HG03520 (cell line): ENCODE data around the gene SMTNL1.

Experiments used
- ATAC-seq: cut with Tn5 transposase; IDR thresholded peaks from one replicate; pipeline ENCODE4 v1.9.1; 2021; ENCODE audit warnings: mild to moderate bottlenecking, moderate library complexity; ENCODE audit not compliant: unreplicated experiment

SMTNL1 gene

DNA sequence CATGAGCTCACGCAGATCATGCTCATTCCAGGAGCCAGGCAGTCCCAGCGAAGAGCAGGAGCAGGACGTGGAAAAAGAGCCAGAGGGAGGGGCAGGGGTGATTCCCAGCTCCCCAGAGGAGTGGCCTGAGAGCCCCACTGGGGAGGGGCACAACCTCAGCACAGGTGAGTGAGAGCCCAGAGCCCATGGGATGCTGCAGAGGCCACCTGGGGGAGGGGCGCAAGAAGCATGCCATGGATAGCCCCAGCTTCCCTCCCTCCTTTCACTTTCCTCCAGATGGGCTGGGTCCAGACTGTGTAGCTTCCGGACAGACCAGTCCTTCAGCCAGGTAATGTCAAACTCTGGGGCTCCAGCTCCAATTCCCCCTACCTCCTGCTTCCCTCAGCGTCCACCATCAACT lies 6.2 kb downstream of the SMTNL1 start:
- ATAC-seq, result no peak

DNA sequence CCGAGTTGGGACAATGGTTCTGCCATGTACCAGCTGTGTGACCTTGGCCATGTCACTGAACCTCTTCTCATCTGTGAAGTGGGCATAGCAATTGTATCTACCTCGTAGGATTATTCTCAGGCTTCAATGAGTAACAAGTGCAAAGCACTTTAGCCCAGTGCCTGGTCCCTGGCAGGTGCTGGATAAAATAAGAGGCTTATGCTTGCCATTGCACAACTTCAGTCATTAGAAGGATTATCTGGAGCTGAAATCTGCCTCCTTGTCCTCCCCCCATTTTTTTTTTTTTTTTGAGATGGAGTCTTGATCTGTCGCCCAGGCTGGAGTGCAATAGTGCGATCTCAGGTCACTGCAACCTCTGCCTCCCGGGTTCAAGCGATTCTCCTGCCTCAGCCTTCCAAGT lies 7.2 kb downstream of the SMTNL1 start:
- ATAC-seq, result no peak

DNA sequence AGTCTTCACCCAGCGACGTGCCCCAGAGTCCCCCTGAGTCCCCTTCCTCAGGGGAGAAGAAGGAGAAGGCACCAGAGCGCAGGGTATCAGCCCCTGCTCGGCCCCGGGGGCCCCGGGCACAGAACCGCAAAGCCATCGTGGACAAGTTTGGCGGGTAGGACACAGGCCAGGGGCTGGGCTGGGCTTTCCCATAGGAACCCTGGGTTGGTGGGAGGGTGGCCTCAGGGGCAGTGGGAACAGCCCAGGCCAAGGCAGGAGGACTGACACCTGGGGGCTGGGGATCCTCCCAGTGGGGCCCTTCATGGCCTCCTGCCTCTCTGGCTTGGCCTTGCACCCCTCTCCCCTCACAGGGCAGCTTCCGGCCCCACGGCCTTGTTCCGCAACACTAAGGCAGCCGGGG lies 8.5 kb downstream of the SMTNL1 start:
- no peak for ATAC-seq

GRCh38 chr11:57546451-57546850 lies 9.1 kb downstream of the SMTNL1 start:
- no peak for ATAC-seq

DNA sequence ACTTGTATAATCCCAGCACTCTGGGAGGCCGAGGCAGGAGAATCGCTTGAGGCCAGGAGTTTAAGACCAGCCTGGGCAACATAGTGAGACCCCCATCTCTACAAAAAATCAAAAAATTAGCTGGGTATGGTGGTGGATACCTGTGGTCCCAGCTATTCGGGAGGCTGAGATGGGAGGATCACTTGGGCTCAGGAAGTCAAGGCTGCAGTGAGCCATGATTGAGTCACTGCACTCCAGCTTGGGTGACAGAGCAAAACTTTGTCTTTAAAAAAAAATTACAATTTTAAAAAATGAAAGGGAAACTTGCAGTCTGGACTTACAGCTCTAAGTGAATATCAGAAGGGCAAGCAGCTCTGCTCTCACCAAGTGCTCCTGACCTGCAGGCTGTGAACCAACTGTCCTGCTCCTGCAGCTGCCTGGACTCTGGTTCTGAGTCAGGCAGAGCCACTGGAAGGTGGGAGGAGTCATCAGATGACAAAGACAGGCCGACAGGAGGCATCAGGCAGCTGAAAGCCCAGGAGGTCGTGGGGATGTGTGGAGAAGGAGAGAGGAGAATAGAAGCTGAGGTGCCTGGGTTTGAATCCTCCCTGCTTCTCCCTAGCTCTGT lies 9.6 kb downstream of the SMTNL1 start:
- ATAC-seq, result no peak

DNA sequence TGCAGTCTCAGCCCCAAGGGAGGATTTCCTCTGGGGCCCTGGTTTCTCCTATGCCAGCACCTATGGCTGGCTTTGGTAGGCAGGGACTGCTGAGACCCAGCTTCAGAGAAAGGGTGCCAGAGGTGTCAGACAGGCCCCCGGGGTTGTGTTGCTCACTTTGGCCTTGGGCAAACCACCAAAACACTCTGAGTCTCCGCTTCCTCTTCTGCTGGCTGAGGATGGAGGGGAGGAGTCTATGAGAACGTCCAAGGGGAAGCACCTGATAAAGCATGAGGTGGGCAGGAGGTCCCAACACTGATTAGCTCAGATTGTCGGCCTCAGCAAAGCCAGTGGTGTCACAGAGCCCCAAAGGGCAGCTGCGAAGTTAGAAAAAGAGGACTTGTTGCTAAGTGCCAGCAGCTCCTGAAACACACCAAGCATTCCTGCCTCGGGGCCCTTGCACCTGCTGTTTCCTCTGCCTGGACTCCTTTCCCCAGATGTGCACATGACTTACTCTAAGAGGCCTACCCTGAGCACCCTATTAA lies 10.5 kb downstream of the SMTNL1 start:
- peak; percentile 83 for ATAC-seq

DNA sequence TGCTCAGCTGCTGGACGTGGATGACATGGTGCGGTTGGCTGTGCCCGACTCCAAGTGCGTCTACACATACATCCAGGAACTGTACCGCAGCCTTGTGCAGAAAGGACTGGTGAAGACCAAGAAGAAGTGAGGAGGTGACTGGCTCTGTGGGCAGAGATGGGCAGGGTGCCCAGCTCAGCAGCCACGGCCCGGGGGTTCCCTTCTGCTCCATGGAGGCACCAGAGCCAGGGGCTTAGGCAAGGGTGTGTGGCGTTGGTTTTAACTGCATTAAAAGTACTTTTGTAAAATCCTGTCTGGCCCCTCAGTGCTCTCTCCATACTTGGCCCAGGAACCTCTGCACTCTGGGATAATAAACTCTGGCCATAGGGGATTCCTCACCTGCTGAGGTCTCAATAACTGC lies 12.6 kb downstream of the SMTNL1 start:
- no peak for ATAC-seq

GRCh38 chr11:57551941-57552340 lies 14.5 kb downstream of the SMTNL1 start:
- no peak for ATAC-seq

DNA sequence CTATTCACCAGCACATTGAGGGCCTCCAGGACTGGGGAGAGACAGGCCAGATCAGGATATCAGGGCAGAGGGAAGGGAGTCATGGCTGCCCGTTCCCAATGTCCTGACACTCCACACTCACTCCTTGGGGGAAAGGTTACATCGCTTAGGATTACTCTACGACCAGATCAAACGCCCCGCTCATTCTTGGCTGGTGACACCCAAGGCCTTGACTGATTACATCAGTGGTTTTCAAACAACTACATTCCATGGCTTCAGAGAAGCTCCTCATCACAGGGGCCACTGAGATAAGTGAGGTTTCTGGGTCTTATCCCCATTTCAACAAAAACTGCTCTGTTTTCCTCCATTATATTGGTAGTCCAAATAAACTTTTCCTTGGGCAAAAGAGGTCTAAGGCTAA lies 15.1 kb downstream of the SMTNL1 start:
- no peak for ATAC-seq

GRCh38 chr11:57555393-57555792 lies 18.0 kb downstream of the SMTNL1 start:
- no peak for ATAC-seq

DNA sequence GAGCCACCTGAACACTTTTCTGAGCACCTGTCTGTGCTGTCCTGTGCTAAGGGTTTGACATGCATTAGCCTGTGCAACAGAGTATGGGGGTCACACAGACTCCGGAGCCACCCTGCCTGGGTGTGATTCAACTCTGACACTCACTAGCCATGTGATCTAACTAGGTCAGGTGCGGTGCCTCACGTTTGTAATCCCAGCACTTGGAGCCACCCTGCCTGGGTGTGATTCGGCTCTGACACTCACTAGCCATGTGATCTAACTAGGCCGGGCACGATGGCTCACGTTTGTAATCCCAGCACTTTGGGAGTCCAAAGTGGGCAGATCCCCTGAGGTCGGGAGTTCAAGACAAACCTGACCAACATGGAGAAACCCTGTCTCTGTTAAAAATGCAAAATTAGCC lies 18.6 kb downstream of the SMTNL1 start:
- no peak for ATAC-seq

DNA sequence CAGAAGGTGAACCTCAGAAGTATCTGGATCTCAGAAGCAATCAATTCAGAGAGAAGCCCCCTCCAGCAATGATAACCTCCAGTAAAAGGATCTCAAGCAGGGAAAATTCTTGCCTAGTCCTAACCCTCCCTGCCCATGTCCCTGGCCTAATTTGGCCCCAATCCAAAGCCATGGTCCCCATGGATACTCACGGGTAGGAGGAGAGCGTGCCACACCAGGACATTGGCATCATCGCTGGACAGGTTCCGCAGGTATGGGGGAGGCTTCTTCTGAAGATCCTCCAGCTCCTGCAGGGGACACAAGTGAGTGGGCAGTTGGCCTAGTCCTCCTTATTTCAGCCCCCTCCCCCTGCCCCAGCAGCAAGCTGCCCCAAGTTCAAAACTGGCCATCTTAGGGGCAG lies 22.8 kb downstream of the SMTNL1 start:
- ATAC-seq, result no peak

DNA sequence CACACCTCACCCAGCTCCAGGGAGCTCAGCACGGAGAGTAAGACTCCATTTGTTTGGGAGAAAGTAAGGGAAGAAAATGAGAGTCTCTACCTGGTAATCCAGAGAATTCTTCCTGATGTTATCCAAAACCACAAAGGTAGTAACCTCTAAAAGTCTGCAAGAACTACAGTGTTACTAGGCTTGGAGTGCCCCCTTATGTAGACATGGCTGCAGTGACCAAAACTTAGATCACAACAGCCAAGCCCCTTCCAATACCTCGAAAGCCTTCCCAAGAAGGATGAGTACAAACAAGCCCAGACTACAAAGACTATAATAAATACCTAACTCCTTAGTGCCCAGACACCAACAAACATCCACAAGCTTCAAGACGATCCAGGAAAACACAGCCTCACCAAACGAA lies 25.2 kb downstream of the SMTNL1 start:
- ATAC-seq, result no peak

GRCh38 chr11:57566005-57566904 lies 28.9 kb downstream of the SMTNL1 start:
- ATAC-seq, result peak; percentile 63

GRCh38 chr11:57566905-57567514 lies 29.6 kb downstream of the SMTNL1 start:
- ATAC-seq, result no peak

- ATAC-seq, result peak; percentile 60
Observed at GRCh38 chr11:57567515-57568329, 30.3 kb downstream of the SMTNL1 start, which contains the start of gene UBE2L6. Gene UBE2L6 (minus strand): TSS chr11:57567672. CDS start chr11:57567611, 61 bp downstream.

- peak; percentile 7 for ATAC-seq
Observed at GRCh38 chr11:57568330-57568766, 31.0 kb downstream of the SMTNL1 start.

DNA sequence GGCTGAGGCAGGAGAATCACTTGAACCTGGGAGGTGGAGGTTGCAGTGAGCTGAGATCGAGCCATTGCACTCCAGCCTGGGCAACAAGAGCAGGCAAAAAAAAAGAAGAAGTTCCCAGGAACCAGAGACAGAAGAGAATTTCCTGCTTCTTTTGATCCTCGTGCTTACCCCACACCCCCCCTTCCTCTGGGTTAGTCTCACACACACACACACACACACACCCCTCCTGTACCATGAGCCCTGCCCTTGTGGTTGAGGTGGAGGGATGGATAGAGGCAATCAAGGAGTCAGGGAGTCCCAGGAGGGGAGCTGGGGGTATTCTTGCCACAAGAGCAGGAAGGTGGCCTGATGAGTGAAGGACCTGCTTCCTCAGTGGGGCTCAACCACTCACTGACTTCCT lies 34.2 kb downstream of the SMTNL1 start:
- ATAC-seq, result no peak

DNA sequence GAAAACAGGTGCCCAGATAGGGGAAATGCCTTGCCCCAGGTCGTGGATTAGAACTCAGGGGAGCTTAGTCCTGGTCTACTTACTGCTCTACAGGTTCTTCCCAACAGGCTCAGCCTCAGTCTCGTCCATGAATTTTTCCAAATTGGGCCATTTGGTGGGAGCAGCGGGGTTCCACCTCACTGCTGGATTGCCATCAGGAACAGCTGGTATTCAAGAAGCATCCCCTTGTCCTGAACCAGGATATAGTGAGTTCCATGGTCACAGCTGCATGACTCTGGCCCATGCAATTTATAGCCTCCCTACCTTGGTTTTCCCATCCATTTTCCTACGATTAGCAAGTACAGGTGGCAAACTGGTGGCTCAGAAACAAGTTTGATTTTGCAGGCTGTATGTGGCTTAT lies 36.7 kb downstream of the SMTNL1 start:
- no peak for ATAC-seq

GRCh38 chr11:57584341-57584740 lies 46.9 kb downstream of the SMTNL1 start:
- no peak for ATAC-seq

DNA sequence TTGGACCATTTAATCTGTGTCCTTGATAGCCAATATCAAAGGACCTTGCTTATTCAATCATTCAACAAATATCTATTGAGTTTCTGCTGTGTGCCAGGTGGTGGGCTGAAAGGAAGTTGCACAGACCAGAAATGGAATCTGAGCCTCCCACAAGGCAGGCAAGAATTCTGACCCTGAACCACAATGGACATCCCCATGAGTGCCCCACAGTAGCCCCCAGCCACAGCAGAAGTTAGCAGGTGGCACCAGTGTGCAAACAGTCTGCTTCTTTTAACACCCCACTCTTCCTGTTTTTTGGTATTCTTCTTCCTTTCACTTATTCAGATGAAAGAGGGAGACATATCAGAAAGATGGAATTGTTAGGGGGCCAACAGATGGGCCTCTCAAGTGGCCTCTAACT lies 47.9 kb downstream of the SMTNL1 start:
- no peak for ATAC-seq
